CD4-positive, alpha-beta T cell treated with Interleukin-2 at 100 ng/mL for 4 hours (primary cell): ENCODE results near the gene PRKRIP1.
"Not testable (repeated sequence)": the region's sequence is repeated elsewhere in the genome, so short reads cannot be mapped to it uniquely, and the experiment has no call there.

Experiments
- DNase-seq: peaks from one replicate; pipeline ENCODE4 v3.0.0-alpha.2; 2020; ENCODE audit warnings: low spot score

PRKRIP1 gene

GRCh38 chr7:102395873-102396709 is at the start of gene PRKRIP1:
Gene PRKRIP1, plus strand, starts transcription at chr7:102396363. Its CDS starts 49 bp downstream, at chr7:102396412.
- DNase-seq = peak; percentile 90

- not testable (repeated sequence) for DNase-seq
Observed at GRCh38 chr7:102346983-102347382, 49.2 kb upstream of the PRKRIP1 start.

- DNase-seq = not testable (repeated sequence)
Observed at GRCh38 chr7:102356344-102356743, 39.8 kb upstream of the PRKRIP1 start, which contains the start of gene SPDYE6. Gene SPDYE6, minus strand, starts transcription at chr7:102356444. Its CDS starts 421 bp downstream, at chr7:102356023.

GRCh38 chr7:102363549-102364393 is 32.4 kb upstream of the PRKRIP1 start:
- peak; percentile 98 for DNase-seq

- not testable (repeated sequence) for DNase-seq
Observed at GRCh38 chr7:102364394-102364886, 31.7 kb upstream of the PRKRIP1 start.

GRCh38 chr7:102365390-102365789 is 30.8 kb upstream of the PRKRIP1 start:
- not testable (repeated sequence) for DNase-seq

- not testable (repeated sequence) for DNase-seq
Observed at GRCh38 chr7:102370038-102370437, 26.1 kb upstream of the PRKRIP1 start.

GRCh38 chr7:102372796-102373195 is 23.4 kb upstream of the PRKRIP1 start:
- DNase-seq = not testable (repeated sequence)

GRCh38 chr7:102376964-102377466 is 19.1 kb upstream of the PRKRIP1 start:
- DNase-seq = no peak

GRCh38 chr7:102380837-102381236 is 15.3 kb upstream of the PRKRIP1 start:
- DNase-seq = not testable (repeated sequence)

- DNase-seq = not testable (repeated sequence)
Observed at GRCh38 chr7:102381696-102382425, 14.3 kb upstream of the PRKRIP1 start.

- no peak for DNase-seq
Observed at GRCh38 chr7:102387064-102387463, 9.1 kb upstream of the PRKRIP1 start.

- DNase-seq = no peak
Observed at GRCh38 chr7:102389810-102390209, 6.4 kb upstream of the PRKRIP1 start.

GRCh38 chr7:102390697-102391484 is 5.3 kb upstream of the PRKRIP1 start:
- peak; percentile 71 for DNase-seq

GRCh38 chr7:102392330-102392729 is 3.8 kb upstream of the PRKRIP1 start:
- DNase-seq = no peak

- no peak for DNase-seq
Observed at GRCh38 chr7:102393467-102393866, 2.7 kb upstream of the PRKRIP1 start.

GRCh38 chr7:102395592-102395872 is 631 bp upstream of the PRKRIP1 start:
- no peak for DNase-seq

- DNase-seq = no peak
Observed at GRCh38 chr7:102396710-102397019, 502 bp downstream of the PRKRIP1 start.

- DNase-seq = no peak
Observed at GRCh38 chr7:102398543-102398942, 2.4 kb downstream of the PRKRIP1 start.

GRCh38 chr7:102400360-102400759 is 4.2 kb downstream of the PRKRIP1 start:
- no peak for DNase-seq

GRCh38 chr7:102403563-102403962 is 7.4 kb downstream of the PRKRIP1 start:
- no peak for DNase-seq
